ENCODE measurements around the gene SLC9B1.

The SLC9B1 gene, protein sequence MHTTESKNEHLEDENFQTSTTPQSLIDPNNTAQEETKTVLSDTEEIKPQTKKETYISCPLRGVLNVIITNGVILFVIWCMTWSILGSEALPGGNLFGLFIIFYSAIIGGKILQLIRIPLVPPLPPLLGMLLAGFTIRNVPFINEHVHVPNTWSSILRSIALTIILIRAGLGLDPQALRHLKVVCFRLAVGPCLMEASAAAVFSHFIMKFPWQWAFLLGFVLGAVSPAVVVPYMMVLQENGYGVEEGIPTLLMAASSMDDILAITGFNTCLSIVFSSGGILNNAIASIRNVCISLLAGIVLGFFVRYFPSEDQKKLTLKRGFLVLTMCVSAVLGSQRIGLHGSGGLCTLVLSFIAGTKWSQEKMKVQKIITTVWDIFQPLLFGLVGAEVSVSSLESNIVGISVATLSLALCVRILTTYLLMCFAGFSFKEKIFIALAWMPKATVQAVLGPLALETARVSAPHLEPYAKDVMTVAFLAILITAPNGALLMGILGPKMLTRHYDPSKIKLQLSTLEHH

DNA sequence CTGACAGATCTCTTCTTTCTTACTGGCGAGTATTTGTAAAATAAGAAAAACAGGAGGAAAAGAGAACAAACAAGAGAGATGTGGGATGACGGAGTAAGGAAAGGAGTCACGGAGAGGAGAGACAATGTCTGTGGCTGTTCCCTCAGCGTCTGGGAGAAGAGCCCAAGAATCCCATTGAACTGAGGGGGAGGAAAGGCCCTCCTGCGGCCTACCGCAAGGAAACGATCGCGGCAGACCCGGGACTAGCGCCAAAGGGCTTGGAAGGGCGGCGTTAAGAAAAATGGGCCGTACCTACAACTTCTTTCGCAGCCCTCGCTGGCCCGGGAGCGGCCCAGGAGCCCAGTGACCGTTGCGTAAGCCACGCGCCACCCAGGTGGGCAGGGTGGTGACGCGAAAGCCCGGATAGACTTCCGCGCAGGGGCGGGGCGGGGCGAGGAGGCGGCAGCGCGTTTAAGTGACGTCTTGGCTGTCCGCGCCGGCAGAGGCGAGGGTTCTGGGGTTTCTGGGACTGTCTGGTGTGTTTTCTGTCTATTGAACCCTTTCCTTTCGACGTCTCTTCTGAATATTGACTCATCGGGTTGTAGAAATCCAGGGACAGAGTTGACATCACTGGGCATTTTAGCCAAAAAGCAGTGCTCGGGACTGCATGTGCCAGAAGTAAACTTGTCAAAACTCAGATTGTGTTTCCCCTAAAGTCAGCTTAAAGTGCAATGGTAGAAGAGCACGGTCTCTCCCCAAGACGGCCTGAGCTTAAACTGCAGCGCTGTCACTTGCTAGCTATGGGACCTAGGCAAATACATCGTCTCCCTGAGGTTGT, at the start of gene SLC9B1:
SLC9B1 (minus strand) TSS at position 398 of the 817 bp plus-strand sequence. CDS start 27,994 bp downstream, outside the sequence.
- peak; percentile 82 for DNase-seq (ENCODE audit: low spot score)

DNA sequence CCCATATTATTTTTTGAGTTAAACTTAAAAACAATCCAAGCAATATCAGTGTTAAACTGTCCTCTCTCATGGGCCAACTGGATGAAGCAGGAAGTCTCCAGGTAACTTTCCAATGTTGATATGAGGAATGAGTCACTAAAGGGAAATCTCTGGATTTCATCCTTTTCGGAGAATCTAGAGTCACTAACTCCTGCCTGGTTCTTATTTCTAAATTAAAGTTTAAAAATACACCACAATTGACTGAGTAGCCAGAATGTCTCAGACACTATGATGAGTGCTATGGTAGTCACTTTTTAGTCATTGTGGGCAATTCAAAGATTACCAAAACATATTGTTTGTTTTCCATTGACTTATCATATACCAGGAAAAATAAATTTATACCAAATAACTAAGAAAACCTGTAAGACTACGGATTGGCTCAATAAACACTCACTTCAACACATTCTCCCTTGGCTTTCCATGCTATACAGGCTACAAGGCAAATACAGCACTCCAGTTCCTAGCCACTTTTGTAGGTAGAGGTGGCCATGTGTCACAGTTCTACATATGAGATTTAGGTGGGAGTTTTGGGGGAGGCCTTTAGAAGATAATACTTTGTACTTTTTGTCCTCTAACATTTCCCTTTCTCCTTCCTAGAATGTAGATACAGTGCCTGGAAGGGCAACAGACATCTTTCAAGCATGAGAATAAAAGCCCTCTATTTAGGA, 48.5 kb upstream of the SLC9B1 start:
- DNase-seq (ENCODE audit: low spot score) = no peak

DNA sequence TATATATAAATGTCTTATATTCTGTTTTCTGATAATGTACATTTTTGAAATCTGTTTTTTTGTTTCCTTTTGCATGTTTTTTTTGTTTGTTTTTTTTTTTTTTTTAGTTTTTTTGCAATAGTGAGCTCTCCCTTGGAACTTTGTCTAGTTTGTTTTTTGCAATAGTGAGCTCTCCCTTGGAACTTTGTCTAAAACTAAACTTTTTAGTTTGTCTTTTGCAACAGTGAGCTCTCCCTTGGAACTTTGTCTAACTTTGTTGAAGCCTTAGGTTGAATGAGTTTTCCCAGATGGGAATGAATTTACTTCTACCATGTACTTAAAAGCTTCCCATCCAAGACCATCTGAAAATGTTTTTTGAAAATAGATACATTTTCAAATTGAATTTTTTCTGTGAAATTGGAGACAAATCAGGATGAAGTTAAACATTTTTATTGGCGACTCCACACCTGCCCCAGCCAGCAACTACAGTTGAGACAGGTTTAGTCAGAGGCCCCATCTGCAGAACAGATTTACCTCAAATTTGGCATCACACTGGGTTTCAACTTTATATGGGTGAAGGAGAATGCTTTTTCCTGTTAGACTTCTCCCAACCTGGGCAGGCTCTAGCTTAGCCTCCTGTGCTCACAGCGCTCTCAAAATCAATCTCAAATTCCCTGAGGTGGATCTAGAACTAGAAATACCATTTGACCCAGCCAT, 41.1 kb upstream of the SLC9B1 start:
- no peak for DNase-seq (ENCODE audit: low spot score)

DNA sequence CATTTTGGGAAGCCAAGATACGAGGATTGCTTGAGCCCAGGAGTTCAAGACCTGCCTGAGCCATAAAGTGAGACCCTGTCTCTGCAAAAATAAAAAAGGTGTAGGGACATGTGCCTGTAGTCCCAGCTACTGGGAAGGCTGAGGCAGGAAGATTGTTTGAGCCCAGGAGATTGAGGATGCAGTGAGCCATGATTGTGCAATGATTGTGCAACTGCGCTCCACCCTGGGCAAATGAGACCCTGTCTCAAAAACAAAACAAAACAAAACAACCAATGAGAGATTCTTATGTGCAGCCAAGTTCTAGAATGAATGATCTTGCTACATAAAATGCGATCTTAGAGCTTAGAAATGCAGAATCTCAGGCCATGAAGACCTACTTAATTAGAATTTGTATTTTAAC, 34.5 kb upstream of the SLC9B1 start:
- no peak for DNase-seq (ENCODE audit: low spot score)

DNA sequence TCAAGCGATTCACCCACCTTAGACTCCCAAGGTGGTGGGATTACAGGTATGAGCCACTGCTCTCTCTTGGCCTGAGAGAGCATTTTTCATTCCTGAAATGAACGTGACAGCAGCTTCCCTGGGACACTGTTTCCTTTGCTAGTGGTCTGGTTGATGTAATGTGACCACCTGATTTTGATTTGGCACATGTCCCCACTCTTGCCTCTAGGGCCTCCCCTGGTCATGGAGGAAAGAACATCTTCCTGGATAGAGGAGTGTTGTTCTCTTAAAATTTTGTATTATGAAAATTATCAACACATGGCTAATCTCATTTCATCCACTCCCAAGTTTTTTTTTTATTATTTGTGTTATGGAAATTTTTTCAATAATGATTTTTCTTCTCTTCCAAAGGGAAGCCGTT, 33.3 kb upstream of the SLC9B1 start:
- no peak for DNase-seq (ENCODE audit: low spot score)

DNA sequence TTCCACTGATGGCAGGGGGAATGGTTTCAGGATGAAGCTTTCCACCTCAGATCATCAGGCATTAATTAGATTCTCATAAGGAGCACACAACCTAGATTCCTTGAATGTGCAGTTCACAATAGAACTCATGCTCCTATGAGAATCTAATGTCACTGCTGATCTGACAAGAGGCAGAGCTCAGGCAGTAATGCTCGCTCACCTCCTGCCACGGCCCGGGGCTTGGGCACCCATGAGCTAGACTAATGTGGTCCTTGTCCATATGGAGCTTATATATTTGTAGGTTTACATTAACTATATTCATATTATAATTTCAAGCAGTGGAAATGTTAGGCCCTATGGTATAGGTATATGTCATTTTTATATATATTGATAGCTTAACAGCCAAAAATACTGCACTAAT, 32.6 kb upstream of the SLC9B1 start:
- no peak for DNase-seq (ENCODE audit: low spot score)

DNA sequence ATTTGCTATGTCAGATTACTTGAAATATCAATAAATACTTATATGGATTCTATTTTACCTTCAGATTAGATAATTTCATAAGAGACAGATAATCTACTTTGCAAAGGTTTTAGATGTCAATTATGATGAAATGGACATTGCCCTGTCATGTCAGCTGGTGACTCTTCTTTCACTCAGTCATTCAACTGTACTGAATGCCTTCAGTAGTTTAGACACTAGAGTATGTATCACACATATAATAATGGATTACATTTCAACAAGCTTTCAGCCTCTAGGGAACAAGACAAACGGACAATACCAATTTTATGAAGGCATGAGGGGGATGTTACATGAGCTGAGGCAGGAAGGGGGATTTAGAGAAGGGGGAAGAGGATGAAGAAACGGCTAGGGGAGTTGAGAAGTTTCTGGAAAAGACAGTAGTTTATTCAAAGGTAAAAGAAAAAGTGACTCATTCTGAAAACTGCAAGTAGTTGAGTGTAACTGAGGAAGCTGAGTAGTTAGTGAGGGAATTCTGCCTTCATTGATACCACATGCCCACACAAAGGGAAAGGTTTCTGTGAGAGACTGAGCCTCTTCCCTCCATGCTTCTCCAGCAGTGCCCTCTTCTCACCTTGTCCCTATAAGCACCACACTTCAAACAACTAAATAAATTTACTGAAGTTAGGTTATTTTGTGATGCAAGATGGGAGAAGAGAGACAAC, 31.4 kb upstream of the SLC9B1 start:
- DNase-seq (ENCODE audit: low spot score) = no peak

DNA sequence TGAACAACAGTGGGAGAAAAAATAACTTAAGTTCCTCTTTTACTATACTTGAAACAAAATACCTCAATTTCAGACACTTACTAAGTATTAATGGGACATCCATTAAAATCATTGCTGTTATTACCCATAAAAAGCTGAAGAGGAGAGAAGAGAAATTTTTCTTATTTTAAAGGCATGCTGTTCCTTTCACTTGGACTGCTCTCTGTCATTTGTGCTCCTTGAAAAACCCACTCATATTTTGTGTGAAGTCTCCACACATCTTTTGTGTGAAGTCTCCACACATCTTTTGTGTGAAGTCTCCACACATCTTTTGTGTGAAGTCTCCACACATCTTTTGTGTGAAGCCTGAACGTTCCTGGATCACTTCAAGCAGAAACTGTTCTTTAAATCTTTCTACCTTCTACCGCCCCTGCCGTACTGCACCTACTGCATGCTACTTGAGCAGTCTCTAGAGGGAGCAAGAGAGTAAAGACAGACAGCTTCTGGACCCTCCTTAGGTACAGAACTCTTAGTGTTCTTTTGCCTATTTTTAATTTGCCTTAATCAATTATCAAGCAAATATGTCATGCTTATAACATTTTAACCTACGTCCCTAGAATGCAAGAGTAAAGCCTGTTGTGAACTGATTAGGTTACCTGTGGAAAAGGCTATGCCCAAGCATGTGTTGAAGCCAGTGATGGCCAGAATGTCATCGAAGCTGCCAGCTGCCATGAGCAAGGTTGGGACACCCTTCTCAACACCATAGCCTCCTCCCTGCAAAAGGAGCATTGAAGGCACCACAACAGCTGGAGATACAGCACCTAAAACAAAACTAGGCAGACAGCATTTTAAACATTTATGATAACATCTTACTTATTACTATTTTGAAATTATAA, 27.1 kb upstream of the SLC9B1 start:
- DNase-seq (ENCODE audit: low spot score) = peak; percentile 16

DNA sequence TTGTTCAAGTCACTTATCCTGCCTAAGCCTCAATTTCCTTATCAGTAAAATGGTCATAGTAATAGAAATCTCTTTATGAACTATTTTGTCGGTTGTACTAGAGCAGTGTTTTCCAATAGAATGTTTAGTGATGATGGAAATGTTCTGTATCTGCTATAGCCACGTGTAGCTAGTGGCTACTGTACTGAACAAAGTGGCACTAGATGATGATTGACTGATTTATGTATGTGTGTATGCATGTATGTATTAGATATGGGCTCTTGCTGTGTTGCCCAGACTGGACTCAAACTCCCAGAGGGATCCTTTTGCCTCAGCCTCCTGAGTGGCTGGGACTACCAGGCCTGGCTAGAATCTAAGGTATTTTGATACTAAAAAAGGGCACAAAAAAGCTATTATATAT, 24.7 kb upstream of the SLC9B1 start:
- no peak for DNase-seq (ENCODE audit: low spot score)

DNA sequence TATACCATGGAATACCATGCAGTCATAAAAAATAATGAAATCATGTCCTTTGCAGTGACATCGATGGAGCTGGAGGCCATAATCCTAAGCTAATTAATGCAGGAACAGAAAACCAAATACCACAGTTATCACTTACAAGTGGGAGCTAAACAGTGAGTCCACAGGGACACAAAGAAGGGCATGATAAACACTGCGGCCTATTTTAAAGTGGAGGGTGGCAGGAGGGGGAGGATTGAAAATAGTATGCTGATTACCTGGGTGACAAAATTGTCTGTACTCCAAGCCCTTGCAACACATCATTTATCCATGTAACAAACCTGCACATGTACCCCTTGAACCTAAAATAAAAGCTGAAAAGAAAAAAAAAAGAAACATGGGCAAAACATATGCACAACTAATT, 16.7 kb upstream of the SLC9B1 start:
- no peak for DNase-seq (ENCODE audit: low spot score)

DNA sequence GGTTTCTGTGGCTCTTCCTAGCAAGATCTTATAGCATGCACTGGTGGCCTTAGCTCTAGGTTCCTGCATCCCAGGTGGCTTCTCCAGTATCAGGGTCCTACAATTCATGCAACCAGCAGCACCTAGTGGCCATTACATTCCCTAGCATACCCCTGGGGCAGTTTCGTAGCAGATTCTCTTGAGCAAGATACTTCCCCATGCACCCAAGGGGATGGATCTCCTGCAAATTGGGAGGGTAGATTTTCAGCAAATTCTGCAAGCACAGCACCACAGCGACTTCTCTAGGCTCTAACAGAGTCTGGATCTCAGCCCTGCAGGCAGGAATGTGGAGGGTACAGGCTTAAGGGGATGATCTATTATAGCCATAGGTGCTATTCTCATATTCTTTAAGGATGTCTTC, 13.1 kb upstream of the SLC9B1 start:
- no peak for DNase-seq (ENCODE audit: low spot score)

DNA sequence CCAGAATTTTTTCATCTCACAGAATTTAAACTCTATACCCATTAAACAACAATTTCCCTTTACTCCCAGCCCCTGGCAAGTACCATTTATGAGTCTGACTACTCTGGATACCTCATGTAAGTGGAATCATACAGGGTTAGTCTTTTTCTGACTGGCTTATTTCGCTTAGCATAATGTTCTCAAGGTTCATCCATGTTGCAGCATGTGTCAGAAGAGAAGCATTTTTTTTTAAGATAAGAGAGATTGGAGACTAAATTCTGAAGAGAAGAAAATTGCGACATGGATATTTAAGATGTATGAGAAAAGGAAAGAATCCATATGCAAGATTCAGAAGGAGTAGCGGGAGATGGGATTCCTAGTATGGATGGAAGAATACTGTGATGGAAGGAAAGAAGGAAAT, 11.3 kb upstream of the SLC9B1 start:
- DNase-seq (ENCODE audit: low spot score) = no peak

DNA sequence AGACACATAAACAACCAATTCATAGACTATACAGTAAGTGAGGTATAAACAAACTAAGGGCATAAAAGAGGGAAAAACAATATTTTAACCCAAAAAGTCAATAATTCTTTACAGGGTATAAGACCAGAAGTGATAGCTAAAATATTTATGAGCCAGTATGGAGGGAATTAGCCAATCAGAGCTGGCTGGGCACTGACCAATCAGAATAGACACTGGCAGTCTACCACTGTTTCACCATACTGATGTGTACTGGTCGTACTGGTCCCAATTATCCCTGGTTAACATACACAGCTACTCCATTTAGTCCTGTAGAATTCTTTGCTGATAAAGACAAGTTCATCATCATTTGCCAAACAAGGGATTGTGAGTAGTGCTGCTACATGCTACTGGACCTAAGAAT, 9.8 kb upstream of the SLC9B1 start:
- DNase-seq (ENCODE audit: low spot score) = no peak

DNA sequence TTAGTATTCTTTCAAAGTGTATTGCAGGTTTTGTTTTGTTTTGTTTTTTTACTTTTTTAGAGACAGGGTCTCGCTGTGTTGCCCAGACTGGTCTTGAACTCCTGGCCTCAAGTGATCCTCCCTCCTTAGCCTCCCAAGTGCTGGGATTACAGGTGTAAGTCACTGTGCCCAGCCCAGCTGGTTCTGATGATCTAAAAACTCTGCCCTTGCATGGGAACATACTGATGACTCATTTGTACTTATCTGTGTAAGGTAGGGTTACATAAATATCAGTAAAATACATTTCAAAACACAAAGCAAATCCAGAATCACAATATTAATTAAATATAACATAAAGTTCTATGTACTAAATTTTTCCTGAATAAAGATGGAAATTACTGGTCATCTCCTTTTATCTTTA, 7.4 kb upstream of the SLC9B1 start:
- DNase-seq (ENCODE audit: low spot score) = no peak

DNA sequence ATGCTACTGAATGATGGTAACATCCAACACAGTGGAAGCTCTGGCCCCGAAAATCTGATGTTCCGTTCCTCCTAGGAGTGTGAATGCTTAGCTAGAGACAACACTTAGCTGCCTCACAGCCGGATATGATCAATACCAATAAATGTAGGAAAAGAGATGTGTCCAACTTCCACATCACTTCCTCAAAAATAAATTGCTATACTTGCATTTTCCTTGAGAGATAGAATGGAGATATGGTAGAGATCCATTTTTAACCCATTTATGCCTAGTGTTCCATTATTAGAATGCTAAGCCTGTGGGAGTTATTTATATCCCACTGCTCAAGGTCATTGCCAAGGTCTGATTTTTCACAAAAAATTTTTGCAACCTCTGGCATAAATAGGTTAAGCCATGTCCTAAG, 5.5 kb upstream of the SLC9B1 start:
- DNase-seq (ENCODE audit: low spot score) = no peak

DNA sequence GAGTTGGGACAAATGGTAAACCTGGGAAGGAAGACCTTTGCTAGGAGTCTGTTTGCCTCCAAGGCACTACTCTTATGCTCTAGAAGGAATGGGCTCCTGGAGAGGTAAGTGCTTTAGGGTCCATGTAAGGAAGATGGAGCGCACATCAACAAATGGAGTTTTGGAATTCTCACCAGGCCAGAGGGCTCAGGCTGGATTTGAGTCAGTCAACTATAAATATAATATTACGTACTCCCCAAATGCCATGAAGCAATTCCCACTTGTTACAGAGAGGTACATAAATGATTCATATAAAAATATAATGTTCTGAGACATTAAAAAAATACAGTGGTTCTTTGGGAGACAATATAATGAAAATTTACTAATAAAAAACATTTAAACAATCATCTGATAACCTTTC, 1.6 kb upstream of the SLC9B1 start:
- no peak for DNase-seq (ENCODE audit: low spot score)

DNA sequence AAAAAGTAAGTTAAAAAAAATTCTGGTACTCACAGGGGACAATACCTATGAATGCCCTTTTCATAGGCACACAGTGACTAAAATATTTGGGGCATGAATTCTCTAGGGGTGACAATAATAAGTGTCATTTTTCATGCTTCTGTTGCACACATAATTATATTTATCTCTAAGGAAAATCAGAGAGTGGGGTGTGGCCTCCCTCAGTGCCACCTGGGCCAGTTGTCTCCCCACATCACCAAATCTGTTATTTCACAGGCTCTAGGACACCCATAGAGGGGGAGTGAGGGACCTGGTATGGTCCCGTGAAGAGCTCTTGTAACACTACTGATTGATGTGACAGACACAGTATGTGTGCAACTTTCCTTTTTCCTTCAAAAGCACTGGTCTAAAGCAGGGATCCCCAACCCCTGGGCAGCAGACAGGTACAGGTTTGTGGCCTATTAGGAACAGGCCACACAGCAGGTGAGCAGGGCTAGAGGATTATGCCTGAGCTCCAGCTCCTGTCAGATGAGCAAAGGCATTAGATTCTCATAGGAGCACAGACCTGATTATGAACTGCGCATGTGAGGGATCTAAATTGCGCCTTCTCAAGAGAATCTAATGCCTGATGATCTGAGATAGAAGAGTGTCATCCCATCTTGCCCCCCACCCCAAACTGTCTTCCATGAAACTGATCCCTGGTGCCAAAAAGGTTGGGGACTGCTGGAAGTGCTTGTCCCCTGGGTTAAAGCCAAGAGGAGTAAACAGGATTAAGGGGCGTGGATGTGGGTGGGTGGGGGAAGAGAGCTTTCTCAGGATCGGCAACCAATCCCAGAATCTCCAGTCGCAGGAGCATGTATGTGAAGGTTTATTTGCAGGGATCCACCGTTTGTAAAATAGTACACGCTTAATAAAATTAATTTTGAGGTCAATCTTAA, 856 bp downstream of the SLC9B1 start:
- DNase-seq (ENCODE audit: low spot score) = no peak

DNA sequence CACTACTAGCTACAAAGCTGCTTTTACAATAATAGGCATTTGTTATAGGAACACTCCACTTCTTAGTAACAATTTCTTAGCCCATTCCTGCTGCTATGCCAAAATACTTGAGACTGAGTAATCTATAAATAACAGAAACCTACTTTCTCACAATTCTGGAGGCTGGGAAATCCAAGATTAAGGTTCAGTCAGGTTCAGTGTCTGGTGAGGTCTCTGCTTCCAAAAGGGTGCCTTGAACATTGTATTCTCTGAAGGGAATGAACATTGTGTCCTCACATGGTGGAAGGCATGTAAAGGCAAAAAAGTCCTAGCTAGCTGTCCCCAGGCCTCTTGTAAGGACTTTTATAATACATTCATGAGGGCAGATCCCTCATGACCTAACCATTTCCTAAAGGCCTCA, 7.0 kb downstream of the SLC9B1 start:
- DNase-seq (ENCODE audit: low spot score) = no peak

DNA sequence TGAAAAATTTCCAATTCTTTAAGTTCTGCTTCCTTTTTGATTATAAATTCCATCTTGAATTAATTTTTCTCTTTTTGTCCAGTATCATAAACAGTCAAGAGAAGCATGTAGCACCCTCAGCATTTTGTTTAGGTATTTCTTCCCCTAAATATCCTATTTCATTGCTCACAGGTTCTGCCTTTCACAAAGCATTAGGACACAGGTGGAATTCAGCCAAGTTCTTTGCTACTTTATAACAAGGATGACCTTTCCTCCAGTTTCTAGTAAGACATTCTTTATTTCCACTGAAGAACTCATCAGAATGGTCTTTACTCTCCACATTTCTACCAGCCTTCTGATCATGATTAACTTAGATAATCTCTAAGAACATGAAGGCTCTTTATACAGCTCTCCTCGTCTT, 7.4 kb downstream of the SLC9B1 start:
- DNase-seq (ENCODE audit: low spot score) = no peak
